AG04450 (cell line): ENCODE measurements around the gene ARL15. TPM values are rescaled to one million over a fixed set of nuclear protein-coding genes. Genes with fewer than 3 reads are reported as not detected.

Experiments
- CTCF ChIA-PET: fragments of 300-600, 350-600 bp; formaldehyde crosslinking; extraction: SDS; loops from one replicate; lab custom pipeline; 2022; ENCODE audit warnings: antibody characterized with exemption, inconsistent platforms; lab: Charles Lee
- POLR2A ChIA-PET: fragments of 350-600 bp; formaldehyde crosslinking; extraction: SDS; loops from one replicate; lab custom pipeline; 2021; ENCODE audit warnings: antibody characterized with exemption, inconsistent platforms; lab: Yijun Ruan, JAX
- DNase-seq: peaks from one replicate; pipeline ENCODE4 v3.0.0-alpha.2; 2011; ENCODE audit warnings: low read depth, low spot score
- H3K27ac ChIP-seq: one replicate; pipeline ENCODE4 v1.5.1; 2012; ENCODE audit warnings: low read depth, low read length, control low read depth
- H3K27me3 ChIP-seq: one replicate; pipeline ENCODE4 v1.6.0; 2012; ENCODE audit warnings: low read length; ENCODE audit not compliant: control insufficient read depth, insufficient read depth
- H3K4me3 ChIP-seq: 2 replicates; pipeline ENCODE4 v1.5.1; 2011; ENCODE audit warnings: mild to moderate bottlenecking, low read depth, low read length, control low read depth
- H3K9me3 ChIP-seq: 2 replicates; pipeline ENCODE4 v1.5.1; 2012; ENCODE audit warnings: low read length; ENCODE audit not compliant: control insufficient read depth, insufficient read depth
- polyA plus RNA-seq: library from polyadenylated mRNA; depleted of rRNA; stranded (reverse); fragments of >200 nt; gene quantifications from 2 replicates; pipeline ENCODE4 v1.2.3, GENCODE V29; 2011
- TF ChIP-seq, protein P1 (sequence below): IDR thresholded peaks from 2 replicates; pipeline ENCODE4 v1.5.1; 2011; ENCODE audit warnings: low read depth, low read length, control low read depth, inconsistent platforms

Gene ARL15
- polyA plus RNA-seq, 1 experiment: 16.0 TPM

DNA sequence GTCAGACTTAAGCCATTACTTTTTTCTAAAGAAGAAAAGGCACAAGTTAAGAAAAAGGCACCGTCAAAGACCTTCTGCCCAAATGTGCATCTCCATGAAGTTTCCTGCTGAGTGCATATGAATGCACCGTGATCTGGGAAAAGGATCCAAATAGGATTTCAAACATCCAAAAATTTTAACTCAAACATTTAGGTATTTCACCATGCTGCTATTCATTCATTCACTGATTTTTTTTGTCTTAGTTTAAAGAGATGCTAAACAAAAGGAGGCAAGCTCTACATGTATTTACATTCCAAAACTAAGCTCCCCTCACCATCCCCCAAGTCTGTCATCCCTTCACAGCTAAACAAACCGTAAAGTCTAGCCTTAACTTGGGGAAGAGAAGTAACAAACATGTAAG lies 291.9 kb downstream of the ARL15 start:
- CTCF ChIA-PET: interaction anchor here (0.6 kb wide), 1 partner anchor 63 kb away, joined by 6 read pairs; no protein-coding TSS in a partner anchor

DNA sequence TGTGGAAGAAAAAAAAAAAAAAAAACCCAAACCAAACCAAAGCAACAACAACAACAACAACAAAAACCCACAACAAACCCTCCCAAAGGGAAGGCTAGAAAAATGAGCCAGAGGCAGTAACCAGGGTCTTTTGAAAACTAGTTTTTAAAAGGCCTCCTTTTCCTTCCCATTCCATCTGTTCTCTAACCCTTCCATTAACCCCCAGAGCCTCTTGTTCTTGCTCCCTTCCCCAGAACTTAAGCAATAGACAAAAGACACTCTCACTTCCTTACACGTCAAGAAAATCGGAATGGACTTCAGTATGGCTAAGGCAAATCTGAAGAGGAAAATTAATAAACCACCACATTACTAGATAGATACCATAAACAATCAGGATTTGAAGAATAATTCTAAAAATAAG lies 292.8 kb downstream of the ARL15 start:
- H3K4me3 ChIP-seq: no peak overlapping the region
- ChIA-PET CTCF (no interaction called here), POLR2A (interaction anchor here (1.4 kb wide), 1 partner anchor 70 kb away, joined by 3 read pairs; no protein-coding TSS in a partner anchor)
- peaks cover 10% of the 10 kb centered on the region; the same call in 1 of the 2 replicates for H3K9me3 ChIP-seq
- TF ChIP-seq, protein P1, sequence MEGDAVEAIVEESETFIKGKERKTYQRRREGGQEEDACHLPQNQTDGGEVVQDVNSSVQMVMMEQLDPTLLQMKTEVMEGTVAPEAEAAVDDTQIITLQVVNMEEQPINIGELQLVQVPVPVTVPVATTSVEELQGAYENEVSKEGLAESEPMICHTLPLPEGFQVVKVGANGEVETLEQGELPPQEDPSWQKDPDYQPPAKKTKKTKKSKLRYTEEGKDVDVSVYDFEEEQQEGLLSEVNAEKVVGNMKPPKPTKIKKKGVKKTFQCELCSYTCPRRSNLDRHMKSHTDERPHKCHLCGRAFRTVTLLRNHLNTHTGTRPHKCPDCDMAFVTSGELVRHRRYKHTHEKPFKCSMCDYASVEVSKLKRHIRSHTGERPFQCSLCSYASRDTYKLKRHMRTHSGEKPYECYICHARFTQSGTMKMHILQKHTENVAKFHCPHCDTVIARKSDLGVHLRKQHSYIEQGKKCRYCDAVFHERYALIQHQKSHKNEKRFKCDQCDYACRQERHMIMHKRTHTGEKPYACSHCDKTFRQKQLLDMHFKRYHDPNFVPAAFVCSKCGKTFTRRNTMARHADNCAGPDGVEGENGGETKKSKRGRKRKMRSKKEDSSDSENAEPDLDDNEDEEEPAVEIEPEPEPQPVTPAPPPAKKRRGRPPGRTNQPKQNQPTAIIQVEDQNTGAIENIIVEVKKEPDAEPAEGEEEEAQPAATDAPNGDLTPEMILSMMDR: no peak
- H3K27me3 ChIP-seq: no peaks in the 10 kb centered on the region
- no peak for DNase-seq
- H3K27ac ChIP-seq: no peak overlapping the region

More for the DNA sequence above, 291.9 kb downstream of the ARL15 start:
- POLR2A ChIA-PET: interaction anchor here (0.6 to 1.4 kb wide), 3 partner anchors 16 to 408 kb away, joined by 3 to 4 read pairs (median 4); no protein-coding TSS in a partner anchor
- H3K9me3 ChIP-seq: peaks cover 10% of the 10 kb centered on the region; the same call in 1 of the 2 replicates
- H3K4me3 ChIP-seq: no peak overlapping the region
- H3K27ac ChIP-seq: no peak overlapping the region
- H3K27me3 ChIP-seq: no peaks in the 10 kb centered on the region
- DNase-seq: peak; percentile 45
- TF ChIP-seq, protein P1: no peak

DNA sequence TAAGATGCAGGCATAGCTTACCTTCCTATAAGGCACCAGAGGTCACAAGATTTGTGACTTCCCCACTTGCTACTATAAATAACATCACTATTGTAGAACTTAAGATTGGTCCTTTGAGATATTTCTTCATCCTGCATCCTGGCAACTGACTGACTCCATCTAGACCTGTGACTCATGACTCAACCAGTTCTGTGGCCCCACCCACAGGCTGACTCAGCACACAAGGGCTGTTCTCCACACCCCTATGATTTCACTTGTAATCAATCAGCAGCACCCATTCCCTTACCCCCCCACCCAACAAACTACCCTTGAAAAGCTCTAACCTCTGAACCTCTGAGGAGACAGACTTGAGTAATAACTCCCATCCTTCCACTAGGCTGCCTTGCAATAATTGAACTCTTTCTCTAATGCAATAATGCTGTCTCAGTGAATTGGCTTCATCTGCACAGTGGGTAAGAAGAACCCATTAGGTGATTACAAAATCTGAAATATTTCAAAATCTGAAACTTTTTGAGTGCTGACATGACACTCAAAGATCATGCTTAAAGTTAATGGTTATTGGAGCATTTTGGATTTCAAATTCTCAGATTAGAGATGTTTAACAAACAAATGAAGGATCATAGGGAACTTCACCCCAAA lies 296.7 kb downstream of the ARL15 start:
- TF ChIP-seq, protein P1: no peak
- peak; percentile 52 for DNase-seq
- H3K9me3 ChIP-seq: peaks cover 7% of the 10 kb centered on the region
- no peaks in the 10 kb centered on the region for H3K27me3 ChIP-seq
- ChIA-PET POLR2A (interaction anchor here (0.6 to 0.7 kb wide), 2 partner anchors 88 to 152 kb away, joined by 4 to 6 read pairs; no protein-coding TSS in a partner anchor), CTCF (no interaction called here)
- no peak overlapping the region for H3K4me3 ChIP-seq
- H3K27ac ChIP-seq: no peak overlapping the region

DNA sequence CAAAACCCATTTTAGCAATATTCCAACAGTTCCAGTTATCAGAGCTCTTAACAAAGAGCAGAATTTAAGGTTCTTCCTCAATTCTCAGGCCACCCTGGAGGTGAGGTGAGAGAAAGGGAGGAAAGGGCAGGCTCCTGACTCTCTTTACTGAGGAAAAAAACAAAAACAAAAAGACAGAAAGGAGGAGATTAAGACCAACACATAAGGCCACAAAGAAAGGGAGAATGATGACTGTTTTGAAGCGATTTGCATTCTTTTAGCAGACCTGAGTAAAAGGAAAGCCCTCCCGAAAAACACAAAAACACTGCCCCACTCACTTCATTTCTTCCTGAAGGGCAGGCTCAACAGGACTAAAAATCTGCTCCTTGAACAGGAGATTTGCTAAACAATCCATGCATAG lies 300.5 kb downstream of the ARL15 start:
- TF ChIP-seq, protein P1: no peak
- no peak overlapping the region for H3K4me3 ChIP-seq
- H3K27me3 ChIP-seq: no peaks in the 10 kb centered on the region
- no peak overlapping the region for H3K27ac ChIP-seq
- DNase-seq: no peak
- ChIA-PET CTCF (no interaction called here), POLR2A (no interaction called here)
- H3K9me3 ChIP-seq: peaks cover 6% of the 10 kb centered on the region

DNA sequence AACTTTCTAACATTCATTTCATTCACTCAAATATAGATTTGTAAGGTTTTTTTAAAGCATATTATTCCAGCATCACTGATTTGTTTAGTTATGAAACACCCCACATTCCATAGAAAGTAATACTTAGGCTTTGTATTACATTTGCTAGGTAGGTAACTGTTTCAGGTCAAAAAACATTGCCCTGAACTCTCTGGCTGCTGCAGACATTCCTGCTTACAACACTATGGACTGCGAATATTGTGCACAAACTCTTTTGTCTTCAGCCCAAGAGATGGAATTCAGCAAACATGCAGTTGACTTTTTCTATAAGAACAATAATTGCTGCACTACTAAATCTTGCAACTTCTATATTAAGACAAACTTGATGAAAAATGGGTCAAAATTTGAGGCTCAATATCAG lies 301.0 kb downstream of the ARL15 start:
- TF ChIP-seq, protein P1: no peak
- ChIA-PET POLR2A (no interaction called here), CTCF (interaction anchor here (1.5 kb wide), 1 partner anchor 220 kb away, joined by 3 read pairs; no protein-coding TSS in a partner anchor)
- Histone ChIP-seq H3K27me3 (no peaks in the 10 kb centered on the region), H3K4me3 (no peak overlapping the region), H3K27ac (no peak overlapping the region), H3K9me3 (peaks cover 2% of the 10 kb centered on the region)
- DNase-seq: no peak
